Liver (tissue), 9 donors: Measurements from ENCODE around the gene SIL1. TPM values are rescaled to one million over a fixed set of nuclear protein-coding genes. Genes with fewer than 3 reads are reported as not detected.

Experiments
- DNase-seq: peaks from one replicate; pipeline ENCODE4 v3.0.0-alpha.2; 2017; ENCODE audit warnings: low spot score
- H3K27ac ChIP-seq, 2 donors: one replicate each; pipeline ENCODE4 v1.7.0; 2013; ENCODE audit warnings: inconsistent platforms in 2 of 2, low read length in 2 of 2, control low read depth in 1 of 2, low read depth in 1 of 2, mild to moderate bottlenecking in 1 of 2
- H3K27me3 ChIP-seq, 4 donors: one replicate each; pipeline versions ENCODE4 v1.6.1 to v1.7.0; 2013; ENCODE audit warnings: low read length in 3 of 4, inconsistent platforms in 1 of 4, mild to moderate bottlenecking in 1 of 4, moderate library complexity in 1 of 4; ENCODE audit not compliant: control insufficient read depth in 4 of 4, insufficient read depth in 4 of 4
- H3K36me3 ChIP-seq, 4 donors: one replicate each; pipeline versions ENCODE4 v1.6.1 to v1.7.0; 2013; ENCODE audit warnings: low read length in 3 of 4, mild to moderate bottlenecking in 3 of 4, low read depth in 1 of 4, moderate library complexity in 1 of 4; ENCODE audit not compliant: control insufficient read depth in 4 of 4, insufficient read depth in 3 of 4
- H3K4me1 ChIP-seq, 4 donors: one replicate each; pipeline versions ENCODE4 v1.6.1 to v1.7.0; 2013; ENCODE audit warnings: low read length in 3 of 4, mild to moderate bottlenecking in 3 of 4, moderate library complexity in 1 of 4; ENCODE audit not compliant: control insufficient read depth in 4 of 4, insufficient read depth in 4 of 4
- H3K4me3 ChIP-seq, 3 donors: one replicate each; pipeline versions ENCODE4 v1.6.1 to v1.7.0; 2013; ENCODE audit warnings: low read length in 3 of 3, control low read depth in 1 of 3, low read depth in 1 of 3, mild to moderate bottlenecking in 1 of 3
- H3K9ac ChIP-seq, 2 donors: one replicate each; pipeline ENCODE4 v1.7.0; 2013; ENCODE audit warnings: low read length in 2 of 2, mild to moderate bottlenecking in 2 of 2, moderate library complexity in 2 of 2, control low read depth in 1 of 2, low read depth in 1 of 2
- H3K9me3 ChIP-seq, 4 donors: one replicate each; pipeline versions ENCODE4 v1.6.1 to v1.7.0; 2013; ENCODE audit warnings: low read length in 3 of 4; ENCODE audit not compliant: control insufficient read depth in 4 of 4
- ATF3 ChIP-seq: IDR thresholded peaks from 2 replicates; pipeline ENCODE4 v1.6.1; 2016; ENCODE audit warnings: antibody characterized with exemption
- CTCF ChIP-seq: fragments of 150-350 bp; IDR thresholded peaks from 2 replicates; pipeline ENCODE4 v1.5.1; 2017; ENCODE audit warnings: improper control_type of control experiment, low read depth, low read length; ENCODE audit not compliant: missing input control
- EGR1 ChIP-seq, 2 donors: IDR thresholded peaks; 2 replicates each; pipeline ENCODE4 v1.6.1; 2016 to 2018; ENCODE audit warnings: antibody characterized with exemption in 2 of 2, low read depth in 2 of 2
- FOXA1 ChIP-seq: IDR thresholded peaks from 2 replicates; pipeline ENCODE4 v1.6.1; 2016; ENCODE audit warnings: antibody characterized with exemption
- FOXA2 ChIP-seq: IDR thresholded peaks from 2 replicates; pipeline ENCODE4 v1.6.1; 2016; ENCODE audit warnings: antibody characterized with exemption
- GABPA ChIP-seq, 2 donors: IDR thresholded peaks in 1 of 2; conservative IDR thresholded peaks in 1 of 2; 2 replicates each; pipeline ENCODE4 v1.6.1; 2016; ENCODE audit warnings: antibody characterized with exemption in 2 of 2, mild to moderate bottlenecking in 1 of 2, moderate library complexity in 1 of 2
- HNF4G ChIP-seq: IDR thresholded peaks from 2 replicates; pipeline ENCODE4 v1.6.1; 2016; ENCODE audit warnings: antibody characterized with exemption
- JUND ChIP-seq, 2 donors: IDR thresholded peaks; 2 replicates each; pipeline ENCODE4 v1.6.1; 2016; ENCODE audit warnings: antibody characterized with exemption in 2 of 2
- MAX ChIP-seq: IDR thresholded peaks from 2 replicates; pipeline ENCODE4 v1.6.1; 2016; ENCODE audit warnings: antibody characterized with exemption
- NR2F2 ChIP-seq: IDR thresholded peaks from 2 replicates; pipeline ENCODE4 v1.6.1; 2016; ENCODE audit warnings: antibody characterized with exemption
- RAD21 ChIP-seq, 2 donors: IDR thresholded peaks; 2 replicates each; pipeline ENCODE4 v1.6.1; 2016; ENCODE audit warnings: antibody characterized with exemption in 2 of 2, mild to moderate bottlenecking in 2 of 2
- REST ChIP-seq: IDR thresholded peaks from 2 replicates; pipeline ENCODE4 v1.6.1; 2016; ENCODE audit warnings: antibody characterized with exemption, mild to moderate bottlenecking
- RXRA ChIP-seq, 2 donors: IDR thresholded peaks; 2 replicates each; pipeline ENCODE4 v1.6.1; 2017 to 2018; ENCODE audit warnings: antibody characterized with exemption in 2 of 2, mild to moderate bottlenecking in 1 of 2
- SP1 ChIP-seq: IDR thresholded peaks from 2 replicates; pipeline ENCODE4 v1.6.1; 2018; ENCODE audit warnings: antibody characterized with exemption, mild to moderate bottlenecking
- TAF1 ChIP-seq: conservative IDR thresholded peaks from 2 replicates; pipeline ENCODE4 v1.6.1; 2016; ENCODE audit warnings: antibody characterized with exemption, mild to moderate bottlenecking
- YY1 ChIP-seq: IDR thresholded peaks from 2 replicates; pipeline ENCODE4 v1.6.1; 2016; ENCODE audit warnings: antibody characterized with exemption, mild to moderate bottlenecking
- ZBTB33 ChIP-seq: IDR thresholded peaks from 2 replicates; pipeline ENCODE4 v1.6.1; 2016; ENCODE audit warnings: antibody characterized with exemption
- WGBS: extraction: QIAGEN DNeasy Blood & Tissue Kit; methylation state at CpG from one replicate; pipeline ENCODE4 v1.1.7; 2013; 5-methylcytosine and 5-hydroxymethylcytosine counted together
- polyA plus RNA-seq, 2 donors: library from polyadenylated mRNA; stranded (reverse) in 1 of 2; unstranded in 1 of 2; fragments of 200-250 nt in 1 of 2; fragments of >200 nt in 1 of 2; fragmentation: Nextera tagmentation in 1 of 2; extraction: Ambion mirVana in 1 of 2; gene quantifications; one replicate each; pipeline versions ENCODE4 v1.2.1 to v1.2.3, GENCODE V29; 2013 to 2015
- total RNA-seq, 2 donors: library from RNA; depleted of rRNA; stranded (reverse); fragments of >200 nt; gene quantifications; one replicate each; pipeline ENCODE4 v1.2.3, GENCODE V29; 2014
- donor health status: healthy.
- donor health status: healthy.
- donor health status: healthy.
- donor health status: healthy.
- donor health status: healthy.

The SIL1 gene
- total and polyA plus RNA-seq, 4 donors = 38.1 to 95.1 (median 76.2) TPM

GRCh38 chr5:139156814-139157213, 41.4 kb downstream of the SIL1 start:
- H3K9me3 ChIP-seq = no peaks in the 10 kb centered on the region
- no peak for TF ChIP-seq ATF3
- no peak for TF ChIP-seq ZBTB33
- TF ChIP-seq EGR1 (IDR thresholded peaks at IDR 0.05; ENCODE audit: low read depth in 2 of 2) = no peak
- TF ChIP-seq HNF4G = no peak
- no peak for TF ChIP-seq NR2F2
- no peak for TF ChIP-seq CTCF
- TF ChIP-seq RAD21 (IDR thresholded peaks at IDR 0.05) = no peak
- TF ChIP-seq FOXA1 = no peak
- TF ChIP-seq REST = no peak
- TF ChIP-seq MAX = no peak
- TF ChIP-seq YY1 = no peak
- no peak for TF ChIP-seq RXRA (IDR thresholded peaks at IDR 0.05)
- no peak for TF ChIP-seq TAF1
- TF ChIP-seq GABPA (IDR thresholded peaks at IDR 0.05 in 1 of 2, conservative IDR thresholded peaks at IDR 0.05 in 1 of 2) = no peak
- no peak for TF ChIP-seq JUND (IDR thresholded peaks at IDR 0.05)
- TF ChIP-seq SP1 = no peak
- no peak for TF ChIP-seq FOXA2
- no peak for DNase-seq
- no peak overlapping the region for H3K9ac ChIP-seq
- no peak overlapping the region for H3K27ac ChIP-seq
- H3K4me3 ChIP-seq = no peak overlapping the region
- WGBS = 97% methylated on average over 1 of the region's 1 CpG
- H3K36me3 ChIP-seq = no peaks in the 10 kb centered on the region
- no peaks in the 10 kb centered on the region for H3K4me1 ChIP-seq
- H3K27me3 ChIP-seq = no peaks in the 10 kb centered on the region

DNA sequence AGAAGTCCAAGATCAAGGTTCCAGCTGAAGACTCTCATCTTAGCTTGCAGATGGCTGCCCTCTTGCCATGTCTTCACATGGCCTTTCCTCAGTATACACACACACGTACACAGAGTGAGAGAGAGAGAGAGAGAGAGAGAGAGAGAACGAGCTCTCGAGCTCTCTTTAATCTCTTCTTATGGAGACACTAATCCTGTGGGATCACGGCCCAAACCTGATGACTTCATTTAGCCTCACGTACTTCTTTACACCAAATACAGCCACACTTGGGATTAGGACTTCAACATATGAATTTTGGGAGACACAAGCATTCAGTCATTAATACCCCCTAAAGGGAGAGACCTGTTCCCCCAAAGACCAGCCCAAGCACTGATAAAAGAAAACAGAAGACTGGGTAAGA, 42.8 kb downstream of the SIL1 start:
- no peak overlapping the region for H3K9ac ChIP-seq
- no peak overlapping the region for H3K4me3 ChIP-seq
- no peak for DNase-seq
- H3K27me3 ChIP-seq = no peaks in the 10 kb centered on the region
- peaks cover under 1 to 8% (median 5%) of the 10 kb centered on the region in 4 donors for H3K4me1 ChIP-seq
- no peak overlapping the region for H3K27ac ChIP-seq
- H3K9me3 ChIP-seq = no peaks in the 10 kb centered on the region
- 96% methylated on average over 5 of the region's 5 CpGs for WGBS
- no peaks in the 10 kb centered on the region for H3K36me3 ChIP-seq
- no peak for TF ChIP-seq FOXA2
- no peak for TF ChIP-seq REST
- no peak for TF ChIP-seq NR2F2
- TF ChIP-seq ZBTB33 = no peak
- TF ChIP-seq HNF4G = no peak
